Left lung (tissue), 10 donors: ENCODE measurements around the gene ADORA2A. TPM values are rescaled to one million over a fixed set of nuclear protein-coding genes. Genes with fewer than 3 reads are reported as not detected.

Experiments
- ATAC-seq: fragments of 200-7000 bp; cut with Tn5 transposase; one replicate; pipeline ENCODE4 v1.9.1; 2020; ENCODE audit warnings: moderate library complexity
- DNase-seq, 4 donors: peaks; one replicate each; pipeline ENCODE4 v3.0.0-alpha.2; 2013 to 2020
- H3K27ac ChIP-seq, 2 donors: fragments of 200-600 bp; sonication (generic) in 1 of 2; one replicate each; pipeline versions ENCODE4 v1.5.0 to v1.8.0; 2020 to 2021
- H3K27me3 ChIP-seq, 2 donors: fragments of 200-600 bp; sonication (generic) in 1 of 2; one replicate each; pipeline versions ENCODE4 v1.5.0 to v1.8.0; 2020 to 2021
- H3K36me3 ChIP-seq, 2 donors: fragments of 200-600 bp; sonication (generic) in 1 of 2; one replicate each; pipeline versions ENCODE4 v1.5.0 to v1.8.0; 2020 to 2021
- H3K4me1 ChIP-seq, 2 donors: fragments of 200-600 bp; one replicate each; pipeline ENCODE4 v1.8.0; 2021
- H3K4me3 ChIP-seq, 2 donors: fragments of 200-600 bp; sonication (generic) in 1 of 2; one replicate each; pipeline versions ENCODE4 v1.5.0 to v1.8.0; 2020 to 2021; ENCODE audit warnings: mild to moderate bottlenecking in 1 of 2
- H3K9me3 ChIP-seq, 2 donors: fragments of 200-600 bp; sonication (generic) in 1 of 2; one replicate each; pipeline versions ENCODE4 v1.5.0 to v1.8.0; 2020 to 2021
- intact Hi-C, 2 donors: fragments of 100-400 bp; cut with DNase I; formaldehyde crosslinking; loops; one replicate each; pipeline versions ENCODE4 v1.11.2 to v1.14.2; 2022
- polyA plus RNA-seq, 6 donors: library from polyadenylated mRNA; unstranded; fragments of 120-200 nt; gene quantifications; one replicate each; pipeline ENCODE4 v1.2.1, GENCODE V29; 2013; ENCODE audit not compliant: insufficient read length in 6 of 6
- total RNA-seq, 2 donors: library from RNA; stranded (reverse); fragmentation: NEBNext Ultra II Directional; extraction: Animal tissue kit (Norgen Biotek cat#: 25700); gene quantifications; one replicate each; pipeline ENCODE4 v1.2.1, GENCODE V29; 2021
- TF ChIP-seq, protein P1 (sequence below), 2 donors: fragments of 200-600 bp; sonication (generic) in 1 of 2; IDR thresholded peaks; one replicate each; pipeline versions ENCODE4 v1.5.0 to v1.8.0; 2021; ENCODE audit warnings: antibody characterized with exemption in 2 of 2
- donor health status: DM: no; HTN: yes; CAD: no.
- donor health status: DM: no; HTN: no; CAD: no.

Gene ADORA2A
- total and polyA plus RNA-seq, 8 donors: 11.5 to 31.9 (median 25.9) TPM

GRCh38 chr22:24383061-24383460 lies 44.3 kb upstream of the ADORA2A start:
- peaks cover 0 to 13% of the 10 kb centered on the region in 2 donors for H3K36me3 ChIP-seq
- no peak for ATAC-seq
- H3K4me1 ChIP-seq: peaks cover 0 to 17% of the 10 kb centered on the region in 2 donors
- no peaks in the 10 kb centered on the region for H3K9me3 ChIP-seq
- no peak for DNase-seq
- no peak overlapping the region for H3K27ac ChIP-seq
- TF ChIP-seq, protein P1, sequence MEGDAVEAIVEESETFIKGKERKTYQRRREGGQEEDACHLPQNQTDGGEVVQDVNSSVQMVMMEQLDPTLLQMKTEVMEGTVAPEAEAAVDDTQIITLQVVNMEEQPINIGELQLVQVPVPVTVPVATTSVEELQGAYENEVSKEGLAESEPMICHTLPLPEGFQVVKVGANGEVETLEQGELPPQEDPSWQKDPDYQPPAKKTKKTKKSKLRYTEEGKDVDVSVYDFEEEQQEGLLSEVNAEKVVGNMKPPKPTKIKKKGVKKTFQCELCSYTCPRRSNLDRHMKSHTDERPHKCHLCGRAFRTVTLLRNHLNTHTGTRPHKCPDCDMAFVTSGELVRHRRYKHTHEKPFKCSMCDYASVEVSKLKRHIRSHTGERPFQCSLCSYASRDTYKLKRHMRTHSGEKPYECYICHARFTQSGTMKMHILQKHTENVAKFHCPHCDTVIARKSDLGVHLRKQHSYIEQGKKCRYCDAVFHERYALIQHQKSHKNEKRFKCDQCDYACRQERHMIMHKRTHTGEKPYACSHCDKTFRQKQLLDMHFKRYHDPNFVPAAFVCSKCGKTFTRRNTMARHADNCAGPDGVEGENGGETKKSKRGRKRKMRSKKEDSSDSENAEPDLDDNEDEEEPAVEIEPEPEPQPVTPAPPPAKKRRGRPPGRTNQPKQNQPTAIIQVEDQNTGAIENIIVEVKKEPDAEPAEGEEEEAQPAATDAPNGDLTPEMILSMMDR (IDR thresholded peaks at IDR 0.05): no peak
- H3K4me3 ChIP-seq: no peak overlapping the region
- H3K27me3 ChIP-seq: no peaks in the 10 kb centered on the region
- intact Hi-C loops: no loop called here

GRCh38 chr22:24384131-24384530 lies 43.3 kb upstream of the ADORA2A start:
- H3K27ac ChIP-seq: no peak overlapping the region
- peaks cover 0 to 9% of the 10 kb centered on the region in 2 donors for H3K36me3 ChIP-seq
- intact Hi-C loops: no loop called here
- H3K4me1 ChIP-seq: peaks cover 0 to 17% of the 10 kb centered on the region in 2 donors
- no peaks in the 10 kb centered on the region for H3K27me3 ChIP-seq
- DNase-seq: no peak
- H3K9me3 ChIP-seq: no peaks in the 10 kb centered on the region
- ATAC-seq: no peak
- TF ChIP-seq, protein P1 (IDR thresholded peaks at IDR 0.05): no peak
- H3K4me3 ChIP-seq: no peak overlapping the region

DNA sequence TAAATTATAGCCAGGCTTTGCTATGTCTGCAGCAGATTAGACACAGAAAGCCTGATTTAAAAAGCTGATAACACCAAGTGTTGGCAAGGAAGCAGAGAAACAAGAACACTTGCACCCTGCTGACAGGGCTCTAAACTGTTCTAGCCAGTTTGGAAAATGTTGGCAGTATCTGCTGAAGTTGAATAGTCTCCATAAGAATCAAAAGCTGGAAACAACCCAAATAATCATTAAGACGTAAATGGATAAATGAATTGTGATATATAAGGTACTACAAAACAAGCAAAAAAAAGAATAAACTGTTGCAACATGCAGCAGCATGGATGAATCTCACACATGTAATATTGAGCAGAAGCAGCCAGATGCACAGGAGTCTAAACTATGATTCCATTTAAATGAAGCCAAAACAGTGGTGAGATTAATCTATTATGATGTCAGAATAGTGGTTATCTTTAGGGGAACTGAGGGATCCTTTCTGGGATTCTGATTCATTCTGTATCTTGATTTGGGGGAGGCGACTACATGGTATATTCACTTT lies 40.4 kb upstream of the ADORA2A start:
- DNase-seq (peak in 2 of 4 donors; percentile 52 to 58), ATAC-seq (no peak)
- Histone ChIP-seq H3K9me3 (no peaks in the 10 kb centered on the region), H3K4me3 (no peak overlapping the region), H3K27me3 (no peaks in the 10 kb centered on the region), H3K27ac (no peak overlapping the region), H3K36me3 (peaks cover 0 to 6% of the 10 kb centered on the region in 2 donors), H3K4me1 (peaks cover 16 to 31% of the 10 kb centered on the region in 2 donors)
- TF ChIP-seq, protein P1 (IDR thresholded peaks at IDR 0.05): no peak
- intact Hi-C loops: no loop called here

- H3K4me1 ChIP-seq: peaks cover 16 to 46% of the 10 kb centered on the region in 2 donors
- TF ChIP-seq, protein P1 (IDR thresholded peaks at IDR 0.05): no peak
- no peaks in the 10 kb centered on the region for H3K27me3 ChIP-seq
- H3K4me3 ChIP-seq: no peak overlapping the region
- H3K27ac ChIP-seq: peak overlapping the region in 1 of 2 donors; percentile 63
- intact Hi-C loops: no loop called here
- H3K9me3 ChIP-seq: no peaks in the 10 kb centered on the region
- ATAC-seq: peak; percentile 56
- no peaks in the 10 kb centered on the region for H3K36me3 ChIP-seq
- DNase-seq: no peak
Measured at GRCh38 chr22:24389680-24390079, 37.7 kb upstream of the ADORA2A start.

DNA sequence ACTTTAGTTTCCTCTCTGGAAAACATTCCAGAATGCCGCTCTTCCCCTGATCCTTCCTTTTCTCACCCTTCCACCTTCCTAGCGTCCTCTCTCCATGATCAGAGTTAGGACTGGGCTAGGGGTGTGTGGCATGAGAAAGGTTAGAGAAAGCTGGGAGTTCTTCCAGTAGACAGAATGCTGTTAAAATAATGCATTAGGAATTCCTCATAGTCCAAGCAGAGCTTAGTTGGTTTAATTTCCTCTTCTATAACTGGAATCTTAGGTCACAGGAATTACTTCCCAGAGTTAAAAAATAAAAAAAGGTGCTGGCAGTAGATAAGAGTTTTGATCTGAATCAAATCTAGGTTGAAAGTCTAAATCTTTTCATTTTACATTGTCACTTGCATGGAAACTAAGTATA lies 37.2 kb upstream of the ADORA2A start:
- DNase-seq (no peak), ATAC-seq (no peak)
- H3K27ac ChIP-seq: peak overlapping the region; percentile 48 to 63

More for the DNA sequence above, 37.2 kb upstream of the ADORA2A start:
- TF ChIP-seq, protein P1 (IDR thresholded peaks at IDR 0.05): no peak
- Histone ChIP-seq H3K27me3 (no peaks in the 10 kb centered on the region), H3K9me3 (no peaks in the 10 kb centered on the region), H3K4me3 (no peak overlapping the region), H3K4me1 (peaks cover 16 to 43% of the 10 kb centered on the region in 2 donors), H3K36me3 (no peaks in the 10 kb centered on the region)
- intact Hi-C loops: no loop called here
